ENCODE measurements around the gene SLC6A1. TPM values are rescaled to one million over a fixed set of nuclear protein-coding genes. Genes with fewer than 3 reads are reported as not detected.

SLC6A1 gene
- total RNA-seq, 2 experiments from 2014 or later = not detected

- no TSS peak for BruUV-seq (replicated peaks)
- POLR2A ChIA-PET = no interaction called here
- H3K79me2 ChIP-seq (ENCODE audit: insufficient read depth, low read depth, low read length) = no peaks in the 10 kb centered on the region
- no peaks in the 10 kb centered on the region for H3K9me2 ChIP-seq (ENCODE audit: insufficient read depth, low read length)
- H3K4me2 ChIP-seq (ENCODE audit: low read length) = no peak overlapping the region
- H2AFZ ChIP-seq (ENCODE audit: low read length) = no peak overlapping the region
- no peak for DNase-seq (ENCODE audit: low spot score)
- H3K4me1 ChIP-seq (ENCODE audit: insufficient read depth, low read length, poor library complexity, severe bottlenecking) = no peaks in the 10 kb centered on the region
- no peak overlapping the region for H3K4me3 ChIP-seq (ENCODE audit: low read depth, low read length, poor library complexity, severe bottlenecking)
- H3K36me3 ChIP-seq (ENCODE audit: insufficient read depth, low read length) = no peaks in the 10 kb centered on the region
- intact Hi-C loops (cut with micrococcal nuclease; ENCODE audit: unreplicated experiment) = no loop called here
- no peaks in the 10 kb centered on the region for H3K9me3 ChIP-seq (ENCODE audit: low read length)
- no peak overlapping the region for H3K27ac ChIP-seq (ENCODE audit: low read depth, low read length, poor library complexity, severe bottlenecking)
- CTCF ChIA-PET (ENCODE audit: unreplicated experiment) = no interaction called here
- no peaks in the 10 kb centered on the region for H4K20me1 ChIP-seq (ENCODE audit: insufficient read depth, low read length)
- TF ChIP-seq EZH2phosphoT487 (IDR thresholded peaks at IDR 0.05; ENCODE audit: borderline replicate concordance, low read depth, low read length) (no peak), CTCF (conservative IDR thresholded peaks at IDR 0.05; ENCODE audit: low read length) (no peak)
Measured at GRCh38 chr3:11022115-11022514, 29.6 kb downstream of the SLC6A1 start.

DNA sequence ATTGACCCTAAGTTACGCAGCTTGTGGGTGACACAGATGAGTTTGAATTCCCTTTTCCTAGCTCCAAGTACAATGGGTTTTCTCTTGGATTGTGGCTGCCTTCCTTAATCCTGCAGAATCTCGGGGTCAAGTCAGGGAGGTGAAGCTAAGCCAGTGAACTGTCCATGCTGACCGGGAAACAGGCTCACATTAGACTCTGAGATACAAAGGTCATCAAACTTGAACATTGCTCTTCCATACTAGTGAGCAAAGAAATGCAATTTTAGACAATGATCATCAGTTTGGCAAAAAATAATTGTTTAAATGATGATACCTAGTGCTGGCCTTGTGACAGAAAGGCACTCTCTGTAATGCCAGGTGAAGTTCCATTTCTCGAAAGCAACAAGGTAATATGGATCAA lies 31.6 kb downstream of the SLC6A1 start:
- BruUV-seq (replicated peaks) = no TSS peak
- H3K4me3 ChIP-seq (ENCODE audit: low read depth, low read length, poor library complexity, severe bottlenecking) = no peak overlapping the region
- TF ChIP-seq EZH2phosphoT487 (IDR thresholded peaks at IDR 0.05; ENCODE audit: borderline replicate concordance, low read depth, low read length) = no peak
- no peak for TF ChIP-seq CTCF (conservative IDR thresholded peaks at IDR 0.05; ENCODE audit: low read length)
- no peaks in the 10 kb centered on the region for H3K9me2 ChIP-seq (ENCODE audit: insufficient read depth, low read length)
- no peak overlapping the region for H3K4me2 ChIP-seq (ENCODE audit: low read length)
- H2AFZ ChIP-seq (ENCODE audit: low read length) = no peak overlapping the region
- no peaks in the 10 kb centered on the region for H3K9me3 ChIP-seq (ENCODE audit: low read length)
- no peaks in the 10 kb centered on the region for H3K79me2 ChIP-seq (ENCODE audit: insufficient read depth, low read depth, low read length)
- no peak overlapping the region for H3K27ac ChIP-seq (ENCODE audit: low read depth, low read length, poor library complexity, severe bottlenecking)
- no peak for DNase-seq (ENCODE audit: low spot score)
- H3K4me1 ChIP-seq (ENCODE audit: insufficient read depth, low read length, poor library complexity, severe bottlenecking) = no peaks in the 10 kb centered on the region
- intact Hi-C loops (cut with micrococcal nuclease; ENCODE audit: unreplicated experiment) = no loop called here
- ChIA-PET POLR2A (interaction anchor here (0.7 kb wide), 1 partner anchor 23 kb away, joined by 4 read pairs; no protein-coding TSS in a partner anchor), CTCF (ENCODE audit: unreplicated experiment) (no interaction called here)
- no peaks in the 10 kb centered on the region for H4K20me1 ChIP-seq (ENCODE audit: insufficient read depth, low read length)
- no peaks in the 10 kb centered on the region for H3K36me3 ChIP-seq (ENCODE audit: insufficient read depth, low read length)

DNA sequence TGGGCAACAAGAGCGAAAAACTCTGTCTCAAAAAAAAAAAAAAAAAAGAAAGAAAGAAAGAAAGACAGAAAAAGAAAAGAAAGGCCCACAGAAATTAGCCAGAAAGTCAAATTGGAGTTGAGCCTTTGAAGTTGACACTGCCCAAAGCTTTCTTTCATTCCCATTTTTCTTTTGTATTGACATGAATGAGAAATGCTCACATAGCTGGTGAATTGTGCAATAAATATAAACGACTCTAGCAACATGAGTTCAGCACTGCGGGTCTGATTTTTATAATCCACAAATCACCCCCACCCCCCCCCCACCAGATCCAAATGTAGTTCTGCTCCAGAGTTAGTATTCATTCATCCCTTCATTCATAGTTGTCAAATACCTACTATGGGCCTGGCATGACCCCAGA lies 37.4 kb downstream of the SLC6A1 start:
- Histone ChIP-seq H3K79me2 (ENCODE audit: insufficient read depth, low read depth, low read length) (no peaks in the 10 kb centered on the region), H3K27ac (ENCODE audit: low read depth, low read length, poor library complexity, severe bottlenecking) (no peak overlapping the region), H4K20me1 (ENCODE audit: insufficient read depth, low read length) (no peaks in the 10 kb centered on the region), H3K4me1 (ENCODE audit: insufficient read depth, low read length, poor library complexity, severe bottlenecking) (no peaks in the 10 kb centered on the region), H3K9me3 (ENCODE audit: low read length) (no peaks in the 10 kb centered on the region), H3K4me3 (ENCODE audit: low read depth, low read length, poor library complexity, severe bottlenecking) (no peak overlapping the region), H3K4me2 (ENCODE audit: low read length) (no peak overlapping the region), H3K9me2 (ENCODE audit: insufficient read depth, low read length) (no peaks in the 10 kb centered on the region), H3K36me3 (ENCODE audit: insufficient read depth, low read length) (no peaks in the 10 kb centered on the region), H2AFZ (ENCODE audit: low read length) (no peak overlapping the region)
- POLR2A ChIA-PET = interaction anchor here (0.6 to 0.9 kb wide), 2 partner anchors 12 to 1454 kb away, joined by 3 read pairs; no protein-coding TSS in a partner anchor
- no peak for DNase-seq (ENCODE audit: low spot score)
- TF ChIP-seq CTCF (conservative IDR thresholded peaks at IDR 0.05; ENCODE audit: low read length) (no peak), EZH2phosphoT487 (IDR thresholded peaks at IDR 0.05; ENCODE audit: borderline replicate concordance, low read depth, low read length) (no peak)
- CTCF ChIA-PET (ENCODE audit: unreplicated experiment) = no interaction called here
- intact Hi-C loops (cut with micrococcal nuclease; ENCODE audit: unreplicated experiment) = no loop called here
- no TSS peak for BruUV-seq (replicated peaks)
